ENCODE measurements around the gene LETMD1. TPM values are rescaled to one million over a fixed set of nuclear protein-coding genes. Genes with fewer than 3 reads are reported as not detected.
A peak's percentile ranks its signal among the peaks of the same experiment; 100 is the strongest.

Gene LETMD1
- total RNA-seq, 1 donor from 2014 or later: 45.6 TPM

GRCh38 chr12:51051787-51052186 is 3.7 kb downstream of the LETMD1 start:
- no peaks in the 10 kb centered on the region for H3K27me3 Mint-ChIP-seq (ENCODE audit: unreplicated experiment)
- DNase-seq (ENCODE audit: extremely low spot score, unreplicated experiment): no peak
- H3K36me3 Mint-ChIP-seq (ENCODE audit: unreplicated experiment): peaks cover 14% of the 10 kb centered on the region
- H3K4me3 Mint-ChIP-seq (ENCODE audit: unreplicated experiment): no peak overlapping the region
- H3K27ac Mint-ChIP-seq (ENCODE audit: unreplicated experiment): no peak overlapping the region
- TF ChIP-seq, protein P1, sequence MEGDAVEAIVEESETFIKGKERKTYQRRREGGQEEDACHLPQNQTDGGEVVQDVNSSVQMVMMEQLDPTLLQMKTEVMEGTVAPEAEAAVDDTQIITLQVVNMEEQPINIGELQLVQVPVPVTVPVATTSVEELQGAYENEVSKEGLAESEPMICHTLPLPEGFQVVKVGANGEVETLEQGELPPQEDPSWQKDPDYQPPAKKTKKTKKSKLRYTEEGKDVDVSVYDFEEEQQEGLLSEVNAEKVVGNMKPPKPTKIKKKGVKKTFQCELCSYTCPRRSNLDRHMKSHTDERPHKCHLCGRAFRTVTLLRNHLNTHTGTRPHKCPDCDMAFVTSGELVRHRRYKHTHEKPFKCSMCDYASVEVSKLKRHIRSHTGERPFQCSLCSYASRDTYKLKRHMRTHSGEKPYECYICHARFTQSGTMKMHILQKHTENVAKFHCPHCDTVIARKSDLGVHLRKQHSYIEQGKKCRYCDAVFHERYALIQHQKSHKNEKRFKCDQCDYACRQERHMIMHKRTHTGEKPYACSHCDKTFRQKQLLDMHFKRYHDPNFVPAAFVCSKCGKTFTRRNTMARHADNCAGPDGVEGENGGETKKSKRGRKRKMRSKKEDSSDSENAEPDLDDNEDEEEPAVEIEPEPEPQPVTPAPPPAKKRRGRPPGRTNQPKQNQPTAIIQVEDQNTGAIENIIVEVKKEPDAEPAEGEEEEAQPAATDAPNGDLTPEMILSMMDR (IDR thresholded peaks at IDR 0.05): no peak
- H3K9me3 Mint-ChIP-seq (ENCODE audit: unreplicated experiment): no peaks in the 10 kb centered on the region
- peaks cover 29% of the 10 kb centered on the region for H3K4me1 Mint-ChIP-seq (ENCODE audit: unreplicated experiment)

DNA sequence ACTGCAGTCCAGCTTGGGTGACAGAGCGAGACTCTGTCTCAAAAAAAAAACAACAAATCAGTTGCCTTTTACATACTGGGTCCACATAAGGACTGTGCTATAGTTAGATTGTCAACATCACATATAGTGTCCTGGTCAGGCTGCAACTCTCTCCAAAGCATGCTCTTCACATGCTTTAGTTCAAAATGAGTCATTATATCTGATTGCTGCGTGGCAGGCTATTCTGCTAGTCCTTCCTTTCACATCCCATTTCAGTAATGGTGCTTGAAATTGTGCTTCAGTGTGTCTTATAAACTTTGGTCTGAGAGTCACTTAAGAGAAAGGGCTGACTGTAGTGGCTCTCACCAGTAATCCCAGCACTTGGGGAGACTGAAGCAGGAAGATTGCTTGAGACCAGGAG is 6.9 kb downstream of the LETMD1 start:
- no peak overlapping the region for H3K4me3 Mint-ChIP-seq (ENCODE audit: unreplicated experiment)
- TF ChIP-seq, protein P1 (IDR thresholded peaks at IDR 0.05): no peak

DNA sequence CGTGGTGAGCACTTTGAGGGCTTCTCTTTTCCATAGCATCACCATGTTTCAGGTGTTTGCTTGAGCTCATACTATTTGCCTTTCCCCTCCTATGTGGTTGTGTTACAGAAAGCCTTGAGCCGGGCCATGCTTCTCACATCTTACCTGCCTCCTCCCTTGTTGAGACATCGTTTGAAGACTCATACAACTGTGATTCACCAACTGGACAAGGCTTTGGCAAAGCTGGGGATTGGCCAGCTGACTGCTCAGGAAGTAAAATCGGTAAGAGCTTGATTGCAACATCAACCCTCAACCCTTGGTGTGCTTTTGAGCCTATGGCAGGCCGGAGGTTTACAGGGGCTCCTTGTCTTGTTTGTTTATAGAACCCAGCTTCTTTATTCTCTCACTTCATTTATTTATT is 8.1 kb downstream of the LETMD1 start:
- no peaks in the 10 kb centered on the region for H3K9me3 Mint-ChIP-seq (ENCODE audit: unreplicated experiment)
- H3K4me1 Mint-ChIP-seq (ENCODE audit: unreplicated experiment): peaks cover 4% of the 10 kb centered on the region
- H3K4me3 Mint-ChIP-seq (ENCODE audit: unreplicated experiment): no peak overlapping the region
- no peak for DNase-seq (ENCODE audit: extremely low spot score, unreplicated experiment)
- H3K36me3 Mint-ChIP-seq (ENCODE audit: unreplicated experiment): peaks cover 18% of the 10 kb centered on the region
- TF ChIP-seq, protein P1 (IDR thresholded peaks at IDR 0.05): no peak
- no peaks in the 10 kb centered on the region for H3K27me3 Mint-ChIP-seq (ENCODE audit: unreplicated experiment)
- H3K27ac Mint-ChIP-seq (ENCODE audit: unreplicated experiment): no peak overlapping the region

More for the DNA sequence above, 6.9 kb downstream of the LETMD1 start:
- Mint-ChIP-seq H3K4me1 (ENCODE audit: unreplicated experiment) (peaks cover 4% of the 10 kb centered on the region), H3K9me3 (ENCODE audit: unreplicated experiment) (no peaks in the 10 kb centered on the region), H3K36me3 (ENCODE audit: unreplicated experiment) (peaks cover 18% of the 10 kb centered on the region), H3K27me3 (ENCODE audit: unreplicated experiment) (no peaks in the 10 kb centered on the region), H3K27ac (ENCODE audit: unreplicated experiment) (no peak overlapping the region)
- DNase-seq (ENCODE audit: extremely low spot score, unreplicated experiment): no peak

- DNase-seq (ENCODE audit: extremely low spot score, unreplicated experiment): no peak
- TF ChIP-seq, protein P1 (IDR thresholded peaks at IDR 0.05): no peak
- Mint-ChIP-seq H3K36me3 (ENCODE audit: unreplicated experiment) (peaks cover 31% of the 10 kb centered on the region), H3K27ac (ENCODE audit: unreplicated experiment) (no peak overlapping the region), H3K4me1 (ENCODE audit: unreplicated experiment) (no peaks in the 10 kb centered on the region), H3K9me3 (ENCODE audit: unreplicated experiment) (no peaks in the 10 kb centered on the region), H3K27me3 (ENCODE audit: unreplicated experiment) (no peaks in the 10 kb centered on the region), H3K4me3 (ENCODE audit: unreplicated experiment) (no peak overlapping the region)
Measured at GRCh38 chr12:51059086-51059485, 11.0 kb downstream of the LETMD1 start.

- Mint-ChIP-seq H3K27me3 (ENCODE audit: unreplicated experiment) (no peaks in the 10 kb centered on the region), H3K4me1 (ENCODE audit: unreplicated experiment) (no peaks in the 10 kb centered on the region), H3K36me3 (ENCODE audit: unreplicated experiment) (peaks cover 42% of the 10 kb centered on the region), H3K4me3 (ENCODE audit: unreplicated experiment) (no peak overlapping the region), H3K9me3 (ENCODE audit: unreplicated experiment) (no peaks in the 10 kb centered on the region), H3K27ac (ENCODE audit: unreplicated experiment) (peak overlapping the region; percentile 2)
- TF ChIP-seq, protein P1 (IDR thresholded peaks at IDR 0.05): no peak
- no peak for DNase-seq (ENCODE audit: extremely low spot score, unreplicated experiment)
Measured at GRCh38 chr12:51062631-51063397, 14.7 kb downstream of the LETMD1 start.

Measured in osteocyte (in vitro differentiated cells).